GM21367 (cell line): ENCODE measurements around the gene PLAGL2.
"Not testable (repeated sequence)": the region's sequence is repeated elsewhere in the genome, so short reads cannot be mapped to it uniquely, and the experiment has no call there.

ENCODE experiments used
- ATAC-seq: cut with Tn5 transposase; IDR thresholded peaks from one replicate; pipeline ENCODE4 v1.9.1; 2021; ENCODE audit not compliant: unreplicated experiment

The PLAGL2 gene

DNA sequence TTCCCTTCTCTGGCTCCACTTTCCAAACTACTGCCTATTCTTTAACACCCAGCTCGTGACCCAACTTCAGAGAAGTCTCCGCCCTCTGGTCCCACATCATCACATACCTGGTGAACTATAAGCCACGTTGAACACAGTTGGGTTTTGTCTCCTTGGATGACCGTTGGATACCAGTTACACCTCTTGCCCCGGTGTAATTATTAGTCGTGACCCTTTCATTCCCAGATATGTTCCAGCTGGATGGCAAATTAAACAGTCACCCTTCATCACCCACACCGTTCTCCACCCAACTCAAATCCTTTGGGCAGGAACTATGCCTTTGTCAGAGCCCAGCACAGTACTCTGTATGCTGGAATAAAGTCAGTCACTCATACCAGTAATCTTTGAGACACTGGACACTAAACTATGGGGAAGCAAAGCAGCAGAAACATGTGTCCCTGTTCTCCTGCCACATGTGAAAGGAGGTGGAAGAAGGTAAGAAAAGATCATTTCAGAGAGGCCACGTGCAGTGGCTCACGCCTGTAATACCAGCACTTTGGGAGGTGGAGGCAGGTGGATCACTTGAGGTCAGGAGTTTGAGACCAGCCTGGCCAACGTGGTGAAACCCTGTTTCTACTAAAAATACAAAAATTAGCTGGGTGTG is 22.5 kb downstream of the PLAGL2 start:
- ATAC-seq = no peak

DNA sequence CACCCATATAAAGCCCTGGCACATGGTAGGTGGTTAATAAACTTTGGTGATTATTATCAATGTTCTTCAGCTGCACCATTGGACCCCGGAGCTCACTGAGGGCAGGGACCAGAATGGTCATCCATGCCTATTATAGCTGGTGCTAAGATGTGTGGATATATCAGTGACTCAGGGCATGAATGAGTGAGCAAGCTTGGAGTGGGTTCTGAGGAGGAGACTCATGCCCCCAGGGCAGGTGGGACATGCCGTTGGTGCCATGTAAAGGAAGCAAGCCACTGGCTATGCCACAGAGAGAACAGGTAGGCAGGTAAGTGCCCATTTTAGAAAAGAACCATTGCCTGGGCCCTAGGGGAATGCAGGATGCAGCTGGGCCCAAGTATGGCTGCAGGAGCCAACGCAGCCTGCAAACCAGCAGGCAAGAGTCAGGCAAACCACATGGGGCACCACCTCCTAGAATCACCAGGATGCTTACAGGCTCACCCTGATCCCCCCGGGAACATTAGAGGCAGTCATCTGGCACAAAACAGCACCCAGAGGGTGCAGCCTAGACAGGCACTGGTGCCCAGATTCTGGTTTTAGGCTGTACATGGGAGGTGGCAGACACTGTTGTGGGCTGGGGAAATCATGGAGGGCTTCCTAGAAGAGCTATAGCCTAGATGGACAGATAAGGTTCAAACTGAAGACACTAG is 23.5 kb downstream of the PLAGL2 start:
- ATAC-seq = no peak

DNA sequence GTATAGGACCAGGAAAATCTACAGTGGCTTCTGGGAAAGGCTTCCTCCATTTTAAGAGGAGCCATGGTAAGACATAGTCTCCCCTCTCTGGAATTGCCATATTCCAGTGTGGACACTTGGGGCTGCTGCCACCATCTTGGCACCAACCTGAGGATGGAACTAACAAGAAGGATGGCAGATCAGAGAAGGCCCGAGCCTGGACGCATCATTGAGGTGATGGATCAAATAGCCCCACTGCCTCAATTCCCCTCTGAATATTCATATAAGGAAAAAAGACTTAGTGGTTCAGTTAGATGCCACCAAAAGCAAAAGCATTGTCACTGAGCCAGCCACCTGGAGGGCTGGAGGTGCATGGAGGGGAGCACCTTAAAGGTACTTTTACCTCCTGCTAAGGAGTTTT is 25.9 kb downstream of the PLAGL2 start:
- no peak for ATAC-seq

DNA sequence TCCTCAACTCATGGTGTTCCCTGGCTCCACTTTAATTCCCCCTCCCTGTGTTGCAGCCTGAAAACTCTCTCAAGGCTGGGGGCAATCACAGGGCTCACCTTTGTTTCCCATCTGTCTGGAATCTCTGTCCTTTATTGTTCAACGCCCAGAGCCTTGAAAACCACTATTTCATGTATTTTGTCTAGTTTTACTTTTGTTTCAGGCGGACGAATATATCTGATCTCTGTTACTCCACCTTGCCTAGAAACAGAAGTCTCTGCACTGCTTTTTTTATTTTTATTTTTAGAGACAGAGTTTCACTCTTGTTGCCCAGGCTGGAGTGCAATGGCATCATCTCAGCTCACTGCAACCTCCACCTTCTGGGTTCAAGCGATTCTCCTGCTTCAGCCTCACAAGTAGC is 27.6 kb downstream of the PLAGL2 start:
- no peak for ATAC-seq

DNA sequence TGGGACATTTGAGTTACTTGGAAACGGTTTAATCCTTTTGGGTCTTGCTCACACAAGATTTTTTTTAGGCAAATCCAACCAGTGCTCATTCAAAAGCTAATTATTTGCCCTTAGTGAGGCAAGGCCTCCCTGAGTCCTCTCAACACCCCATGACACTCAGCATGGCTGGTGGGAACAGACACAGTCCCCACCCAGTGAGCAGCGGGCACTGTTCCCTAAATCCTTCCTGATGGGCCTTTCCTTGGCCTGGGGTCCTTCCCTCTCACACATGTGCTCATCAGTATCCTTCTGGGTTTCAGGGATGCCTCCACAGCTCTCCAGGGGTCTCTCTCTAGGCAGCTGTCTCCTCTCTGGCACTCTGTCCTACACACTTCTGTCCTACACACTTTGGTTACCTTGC is 28.0 kb downstream of the PLAGL2 start:
- ATAC-seq = no peak

DNA sequence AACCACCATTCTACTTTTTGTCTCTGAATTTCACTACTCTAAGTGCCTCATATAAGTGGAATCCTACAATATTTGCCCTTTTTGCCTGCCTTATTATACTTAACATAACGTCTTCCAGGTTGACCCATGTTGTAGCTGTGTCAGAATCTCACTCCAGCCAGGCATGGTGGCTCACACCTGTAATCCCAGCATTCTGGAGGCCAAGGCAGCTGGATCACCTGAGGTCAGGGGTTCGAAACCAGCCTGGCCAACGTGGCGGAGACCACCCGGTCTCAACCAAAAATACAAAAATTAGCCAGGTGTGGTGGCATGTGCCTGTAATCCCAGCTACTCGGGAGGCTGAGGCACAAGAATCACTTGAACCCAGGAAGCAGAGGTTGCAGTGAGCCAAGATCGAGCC is 29.8 kb downstream of the PLAGL2 start:
- not testable (repeated sequence) for ATAC-seq

DNA sequence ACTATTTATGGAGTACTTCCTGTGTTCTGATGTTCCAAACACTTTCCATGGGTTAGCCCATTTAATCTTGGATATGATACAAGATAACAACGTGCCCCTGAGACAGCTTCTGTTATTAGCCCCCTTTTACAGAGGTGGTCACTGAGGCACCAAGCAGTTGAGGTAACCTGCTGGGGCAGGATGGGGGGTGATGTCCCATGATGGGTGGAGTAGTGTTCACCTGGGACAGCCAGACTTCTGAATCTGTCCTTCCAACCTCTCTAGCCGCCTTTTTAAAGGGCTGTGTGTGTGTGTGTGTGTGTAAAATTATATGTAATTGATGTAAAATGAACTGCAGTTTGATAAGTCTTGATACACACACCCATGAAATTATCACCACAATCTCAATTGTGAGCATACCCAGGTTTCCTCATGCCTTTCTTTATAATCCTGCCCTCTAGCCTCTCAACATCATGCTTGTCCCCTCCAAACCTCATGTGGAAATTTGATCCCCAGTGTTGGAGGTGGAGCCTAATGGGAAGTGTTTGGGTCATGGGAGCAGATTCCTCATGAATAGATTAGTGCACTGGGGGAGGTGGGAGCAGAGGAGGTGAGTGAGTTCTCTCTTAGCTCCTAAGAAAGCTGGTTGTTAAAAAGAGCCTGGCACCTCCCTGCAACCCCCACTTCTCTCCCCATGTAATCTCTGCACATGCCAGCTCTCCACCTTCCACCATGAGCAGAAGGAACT is 39.2 kb downstream of the PLAGL2 start:
- no peak for ATAC-seq

DNA sequence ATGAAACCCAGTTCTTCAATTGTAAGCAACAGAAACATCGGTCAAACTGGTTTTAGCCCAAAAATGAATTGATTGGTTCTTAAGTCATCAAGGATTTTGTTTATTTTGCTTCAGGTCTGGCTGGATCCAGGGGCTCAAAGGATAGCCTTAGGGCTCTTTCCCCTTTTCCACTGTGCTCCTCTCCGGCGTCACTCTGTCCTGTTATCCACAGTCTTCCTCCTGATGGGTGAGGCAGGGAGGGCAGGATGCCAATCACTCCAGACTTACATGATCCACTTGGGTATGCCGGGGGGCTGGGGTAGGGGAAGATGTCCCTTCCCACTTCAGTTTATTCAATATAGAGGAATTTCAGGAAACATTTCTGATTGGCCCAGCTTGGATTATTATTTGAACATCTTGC is 40.0 kb downstream of the PLAGL2 start:
- ATAC-seq = no peak

DNA sequence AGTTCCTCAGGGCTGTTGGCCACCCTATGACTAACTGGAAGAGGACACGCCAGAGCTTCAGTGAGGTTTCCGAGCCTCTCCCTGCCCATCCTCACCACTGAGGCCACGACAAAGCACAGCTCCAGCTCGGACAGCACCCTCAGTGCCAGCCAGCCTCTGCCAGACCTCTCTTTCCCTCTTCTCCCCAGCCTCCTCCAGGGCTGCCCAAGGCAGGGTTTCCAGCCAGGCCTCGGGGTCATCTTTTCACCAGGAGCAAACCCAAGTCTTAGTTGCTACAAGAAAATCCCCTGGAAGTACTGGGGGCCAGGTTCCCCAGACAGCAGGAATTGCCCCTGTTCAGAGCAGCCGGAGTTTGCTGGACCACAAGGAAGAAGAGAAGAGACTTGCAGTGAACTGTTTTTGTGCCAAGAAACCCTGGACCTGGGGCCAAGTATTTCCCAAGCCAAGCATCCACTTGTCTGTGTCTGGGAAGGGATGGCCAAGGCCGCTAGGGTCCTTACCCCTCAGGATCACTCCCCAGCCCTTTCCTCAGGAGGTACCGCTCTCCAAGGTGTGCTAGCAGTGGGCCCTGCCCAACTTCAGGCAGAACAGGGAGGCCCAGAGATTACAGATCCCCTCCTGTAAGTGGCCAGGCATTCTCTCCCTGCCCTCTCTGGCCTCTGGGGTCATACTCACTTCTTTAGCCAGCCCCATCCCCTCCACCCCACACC is 41.6 kb downstream of the PLAGL2 start:
- ATAC-seq = no peak

DNA sequence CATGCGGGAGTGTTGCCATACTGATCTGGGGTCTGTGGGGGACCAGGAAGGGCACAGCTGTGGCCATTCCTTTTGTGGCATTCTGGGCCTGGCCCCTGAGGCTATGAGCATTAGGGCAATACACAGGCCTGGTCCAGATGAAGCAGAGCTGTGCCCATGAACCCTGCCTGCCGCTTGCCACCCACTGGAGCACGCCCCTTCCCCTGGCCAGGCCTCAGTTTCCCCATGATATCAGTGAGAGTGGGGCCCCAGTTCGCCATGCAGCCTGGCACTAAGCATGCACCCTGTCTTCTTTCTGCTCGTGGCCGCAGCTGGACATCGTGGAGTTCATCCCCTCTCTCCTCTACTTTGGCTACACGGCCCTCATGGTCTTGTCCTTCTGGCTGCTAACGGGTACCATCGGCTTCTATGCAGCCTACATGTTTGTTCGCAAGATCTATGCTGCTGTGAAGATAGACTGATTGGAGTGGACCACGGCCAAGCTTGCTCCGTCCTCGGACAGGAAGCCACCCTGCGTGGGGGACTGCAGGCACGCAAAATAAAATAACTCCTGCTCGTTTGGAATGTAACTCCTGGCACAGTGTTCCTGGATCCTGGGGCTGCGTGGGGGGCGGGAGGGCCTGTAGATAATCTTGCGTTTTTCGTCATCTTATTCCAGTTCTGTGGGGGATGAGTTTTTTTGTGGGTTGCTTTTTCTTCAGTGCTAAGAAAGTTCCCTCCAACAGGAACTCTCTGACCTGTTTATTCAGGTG is 42.4 kb downstream of the PLAGL2 start:
- ATAC-seq = no peak

DNA sequence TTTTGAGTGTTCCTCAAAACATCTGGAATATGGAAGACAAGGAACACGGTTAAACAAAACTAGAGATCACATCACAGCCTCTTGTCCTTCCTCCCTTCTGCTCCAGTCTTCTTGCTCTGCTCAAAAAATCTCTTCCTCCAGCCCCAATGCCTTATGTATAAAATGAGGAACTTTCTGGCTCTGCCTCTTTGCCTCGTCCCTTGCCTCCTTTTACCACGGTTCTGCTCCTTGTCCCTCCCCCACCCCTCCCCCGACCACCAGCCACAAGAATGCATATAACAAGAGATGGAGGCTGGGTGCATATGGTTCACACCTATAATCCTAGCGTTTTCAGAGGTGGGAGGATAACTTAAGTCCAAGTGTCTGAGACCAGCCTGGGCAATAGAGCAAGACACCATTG is 43.6 kb downstream of the PLAGL2 start:
- ATAC-seq = no peak

DNA sequence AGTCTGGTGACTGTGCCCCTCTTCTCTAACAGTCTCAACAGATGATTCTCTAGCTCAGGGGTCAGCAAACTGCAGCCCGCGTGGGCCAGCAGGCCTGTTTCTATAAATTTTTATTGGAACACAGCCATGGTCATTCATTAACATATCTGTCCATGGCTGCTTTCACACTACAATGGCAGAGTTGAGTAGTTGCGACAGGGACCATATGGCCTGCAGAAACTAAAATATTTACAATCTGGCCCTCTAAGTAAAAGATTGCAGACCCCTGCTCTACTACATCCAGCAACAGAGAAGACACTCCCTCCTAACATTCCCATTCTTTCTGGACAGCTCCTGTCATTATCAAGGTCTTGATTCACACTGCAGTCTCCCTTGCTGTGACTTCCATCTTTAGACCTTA is 45.2 kb downstream of the PLAGL2 start:
- ATAC-seq = no peak

DNA sequence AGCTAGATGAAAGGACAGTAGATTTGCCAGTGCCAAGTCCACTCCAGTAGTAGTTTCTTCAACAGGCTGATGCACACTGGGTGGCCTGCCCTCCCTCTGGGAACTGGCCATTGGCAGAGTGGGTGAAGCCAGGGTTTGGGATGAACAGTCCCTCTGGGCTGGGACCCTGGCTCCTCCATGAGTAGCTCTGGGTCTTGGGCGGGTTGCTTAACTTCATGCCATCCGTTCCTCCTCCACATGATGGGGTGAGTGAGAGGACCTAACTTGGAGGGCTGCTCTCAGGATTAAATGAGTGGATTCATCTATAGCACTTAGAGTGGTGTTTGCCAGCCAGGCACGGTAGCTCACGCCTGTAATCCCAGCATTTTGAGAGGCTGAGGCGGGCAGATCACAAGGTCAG is 47.2 kb downstream of the PLAGL2 start:
- ATAC-seq = no peak

DNA sequence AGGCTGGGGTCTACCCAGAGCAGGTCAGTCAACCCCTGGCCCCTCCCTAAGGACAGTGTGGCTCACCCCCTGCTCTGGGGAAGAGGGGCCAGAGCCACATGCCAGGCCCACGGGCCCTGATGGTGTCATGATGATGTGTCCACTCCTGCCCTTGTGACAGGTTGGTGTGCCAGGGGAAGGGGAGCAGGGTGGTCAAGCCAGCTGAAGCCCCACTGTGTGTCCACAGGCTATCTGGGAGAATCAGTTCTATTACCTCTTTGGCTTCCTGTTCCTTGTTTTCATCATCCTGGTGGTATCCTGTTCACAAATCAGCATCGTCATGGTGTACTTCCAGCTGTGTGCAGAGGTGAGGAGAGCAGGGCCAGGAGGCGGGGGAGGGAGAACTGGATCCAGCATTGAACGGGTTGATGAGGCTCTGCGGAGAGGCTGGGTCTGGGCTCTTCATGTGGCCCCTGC is 47.7 kb downstream of the PLAGL2 start:
- ATAC-seq = no peak

DNA sequence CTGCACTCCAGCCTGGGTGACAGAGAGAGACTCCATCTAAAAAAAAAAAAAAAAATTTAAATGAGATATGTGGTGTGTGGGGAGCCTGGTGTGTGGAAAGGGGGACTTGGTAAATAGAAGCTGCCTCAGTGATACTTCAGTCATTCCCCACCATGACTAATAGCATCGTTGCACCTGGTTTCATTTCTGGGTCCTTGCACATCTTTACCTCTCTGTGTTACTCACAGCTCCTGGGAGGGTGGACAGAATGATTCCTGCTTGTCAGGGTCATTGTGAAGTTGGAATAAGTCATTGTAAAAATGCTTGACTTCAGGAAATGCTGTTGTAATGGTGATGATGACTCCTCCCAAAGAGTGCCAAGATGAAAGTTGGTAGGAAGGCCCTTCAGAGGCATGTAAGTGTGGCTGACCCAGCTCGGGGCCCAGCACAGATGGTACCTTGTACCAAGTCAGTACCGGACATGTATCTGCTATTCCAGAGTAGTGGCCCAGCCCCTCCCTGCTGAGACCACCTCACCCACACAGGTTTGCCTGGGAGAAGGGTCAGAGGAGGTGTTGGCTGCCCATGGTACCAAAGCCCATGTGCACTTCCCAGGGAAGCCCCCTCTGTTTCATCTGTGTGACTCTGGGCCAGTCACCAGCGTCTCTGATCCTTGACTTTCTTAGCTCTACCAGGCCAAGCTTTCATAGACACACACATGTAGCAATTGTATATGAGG is 48.4 kb downstream of the PLAGL2 start:
- ATAC-seq = no peak

DNA sequence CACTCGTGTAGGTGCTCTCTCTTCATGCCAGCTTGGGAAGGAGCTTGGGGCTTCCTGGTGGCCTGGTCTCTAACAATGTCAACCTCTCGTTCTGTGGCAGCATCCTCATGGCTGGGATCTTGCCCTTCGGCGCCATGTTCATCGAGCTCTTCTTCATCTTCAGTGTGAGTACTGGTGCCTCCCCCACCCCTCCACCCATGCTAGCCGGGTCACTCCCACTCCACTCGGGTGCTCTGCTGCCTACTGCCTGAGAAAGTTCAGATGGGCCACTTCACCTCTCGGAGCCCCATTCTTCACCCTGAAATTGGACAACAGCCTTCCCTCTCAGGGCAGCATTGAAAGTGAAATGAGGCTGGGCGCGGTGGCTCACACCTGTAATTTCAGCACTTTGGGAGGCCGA is 49.2 kb downstream of the PLAGL2 start:
- no peak for ATAC-seq

DNA sequence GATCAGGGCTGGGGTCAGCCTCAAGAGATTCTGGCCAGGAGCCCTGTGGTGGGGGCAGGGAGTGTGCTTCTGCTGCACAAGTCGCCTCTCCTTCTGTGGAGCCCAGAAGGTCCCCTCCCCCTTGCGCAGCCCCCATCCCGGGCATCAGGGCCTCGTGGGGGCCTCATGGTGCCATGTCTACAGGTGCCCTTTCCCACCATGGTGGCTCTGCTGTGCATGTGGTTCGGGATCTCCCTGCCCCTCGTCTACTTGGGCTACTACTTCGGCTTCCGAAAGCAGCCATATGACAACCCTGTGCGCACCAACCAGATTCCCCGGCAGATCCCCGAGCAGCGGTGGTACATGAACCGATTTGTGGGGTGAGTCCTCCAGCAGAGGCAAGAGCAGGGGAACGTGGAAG is 49.9 kb downstream of the PLAGL2 start:
- no peak for ATAC-seq

DNA sequence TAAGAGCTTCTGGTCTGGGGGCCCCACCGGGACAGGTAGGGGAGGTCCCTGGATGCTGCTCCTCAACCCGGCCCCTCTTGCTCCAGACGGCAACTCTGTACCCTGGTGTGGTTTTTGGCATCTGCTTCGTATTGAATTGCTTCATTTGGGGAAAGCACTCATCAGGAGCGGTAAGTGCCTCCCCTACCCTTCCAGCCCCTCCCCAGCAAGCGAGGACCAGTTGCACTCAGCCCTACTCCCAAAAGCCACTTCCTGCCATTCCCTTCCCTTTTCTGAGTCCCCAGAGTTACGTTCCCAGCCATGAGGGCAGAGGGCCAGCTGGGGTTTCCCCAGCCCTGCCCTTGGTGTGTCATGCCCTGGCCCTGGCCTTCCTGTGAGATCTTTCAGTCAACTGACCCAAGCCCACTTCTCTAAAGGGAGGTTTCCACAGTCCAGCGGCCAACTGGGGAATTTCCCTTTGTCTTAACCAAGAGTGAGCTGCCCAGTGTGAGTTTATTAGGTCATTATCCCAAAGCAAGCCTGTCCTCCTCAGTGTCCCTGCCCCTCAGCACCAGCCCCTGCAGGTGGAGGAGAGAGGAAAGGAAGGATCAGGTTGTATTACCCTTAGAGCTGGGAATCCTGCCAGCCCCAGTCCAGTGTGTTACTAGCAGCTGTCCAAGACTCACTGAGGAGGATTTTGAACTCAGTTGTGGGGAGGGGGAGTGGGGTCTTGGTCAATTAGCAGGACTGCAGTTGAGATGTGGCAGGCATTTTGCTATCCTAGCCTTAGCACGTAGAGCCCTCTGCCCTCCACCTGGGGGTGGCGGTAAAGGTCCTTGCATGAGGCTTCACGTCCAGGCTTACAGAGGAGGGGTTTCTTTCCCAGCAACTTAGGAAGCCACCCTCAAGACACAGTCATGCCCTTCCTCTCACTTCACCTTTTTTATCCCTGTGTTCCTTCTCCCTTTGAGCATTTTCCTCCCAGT is 52.2 kb downstream of the PLAGL2 start:
- no peak for ATAC-seq

DNA sequence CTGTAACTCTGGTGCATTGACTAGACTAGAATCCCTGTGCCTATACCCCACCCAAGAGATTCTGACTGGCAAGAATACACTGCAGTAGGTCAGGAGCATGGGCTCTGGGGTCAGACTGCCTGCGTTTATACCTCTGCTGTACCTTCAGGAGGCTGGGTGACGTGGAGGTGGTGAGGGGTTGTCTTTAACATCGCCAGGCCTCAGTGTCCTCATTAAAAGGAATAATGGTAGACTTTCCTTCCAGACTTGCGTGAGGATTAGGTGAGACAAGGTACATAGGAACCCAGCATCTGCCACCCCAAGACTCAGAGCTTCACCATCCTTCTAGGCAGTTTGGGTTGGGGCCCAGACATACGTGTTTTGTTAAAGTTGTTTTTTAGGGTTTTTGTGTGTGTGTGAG is 53.8 kb downstream of the PLAGL2 start:
- ATAC-seq = no peak
